MM.1S (cell line): ENCODE data around the gene SEC24D.

ENCODE experiments used
- CTCF ChIP-seq: fragments of 300-600 bp; sonication (generic); IDR thresholded peaks from 2 replicates; pipeline ENCODE4 v1.5.1; 2016; ENCODE audit warnings: antibody characterized with exemption, low read length, mixed read lengths
- EZH2phosphoT487 ChIP-seq: fragments of 300-600 bp; sonication (generic); IDR thresholded peaks from 2 replicates; pipeline ENCODE4 v1.6.1; 2018; ENCODE audit warnings: antibody characterized with exemption, low read length

DNA sequence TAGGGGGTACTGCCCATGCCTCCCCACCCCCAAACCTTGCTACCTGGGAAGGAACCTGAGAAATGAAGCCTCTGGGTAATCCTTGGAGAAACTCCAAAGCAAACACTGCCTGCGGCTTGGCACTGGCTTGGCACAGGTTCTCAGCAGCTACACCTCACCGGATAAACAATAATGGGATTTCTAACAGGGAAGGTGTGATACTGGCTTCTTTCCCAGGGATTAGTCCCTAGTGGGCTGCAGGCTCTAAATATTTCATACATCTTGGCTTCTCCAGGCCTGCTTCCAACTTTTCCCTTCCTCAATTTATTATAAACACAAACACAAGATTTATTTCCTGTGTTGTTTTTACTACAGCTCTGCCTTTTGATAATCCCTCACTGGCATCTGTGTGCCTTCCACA, 12.5 kb downstream of the SEC24D start:
- no peak for TF ChIP-seq CTCF
- no peak for TF ChIP-seq EZH2phosphoT487
